NOMO-1 (cell line): ENCODE data around the gene METTL5.
"Not testable (repeated sequence)": the region's sequence is repeated elsewhere in the genome, so short reads cannot be mapped to it uniquely, and the experiment has no call there.

Experiments used
- DNase-seq, 2 experiments: peaks; one replicate each; lab custom pipeline; 2025; ENCODE audit not compliant: unreplicated experiment in 2 of 2; lab: John Stamatoyannopoulos, UW

Gene METTL5

DNA sequence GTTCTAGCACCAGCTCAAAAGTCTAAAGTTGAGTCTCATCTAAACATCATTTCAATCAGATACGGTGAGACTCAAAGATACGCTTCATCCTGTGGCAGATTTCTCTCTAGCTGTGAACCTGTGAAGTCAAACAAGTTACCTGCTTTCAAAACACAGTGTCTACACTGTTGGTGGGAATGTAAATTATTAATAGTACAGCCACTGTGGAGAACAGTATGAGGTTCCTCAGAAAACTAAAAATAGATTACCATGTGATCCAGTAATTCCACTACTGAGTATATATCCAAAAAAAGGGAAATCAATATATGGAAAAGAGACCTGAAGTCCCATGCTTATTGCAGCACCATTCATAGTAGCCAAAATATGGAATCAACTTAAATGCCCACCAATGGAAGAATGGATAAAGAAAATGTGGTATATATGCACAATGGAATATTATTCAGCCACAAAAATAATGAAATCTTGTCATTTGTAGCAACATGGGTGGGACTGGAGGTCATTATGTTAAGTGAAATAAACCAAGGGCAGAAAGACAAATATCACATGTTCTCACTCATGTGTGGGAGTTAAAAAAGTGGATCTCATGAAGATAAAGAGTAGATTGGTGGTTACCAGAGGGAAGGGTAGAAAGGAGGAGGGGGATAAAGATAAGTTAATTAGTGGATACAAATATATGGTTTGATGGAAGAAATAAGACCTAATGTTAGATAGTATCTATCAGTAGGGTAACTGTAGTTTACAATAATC is 14.2 kb upstream of the METTL5 start:
- DNase-seq, result no peak

DNA sequence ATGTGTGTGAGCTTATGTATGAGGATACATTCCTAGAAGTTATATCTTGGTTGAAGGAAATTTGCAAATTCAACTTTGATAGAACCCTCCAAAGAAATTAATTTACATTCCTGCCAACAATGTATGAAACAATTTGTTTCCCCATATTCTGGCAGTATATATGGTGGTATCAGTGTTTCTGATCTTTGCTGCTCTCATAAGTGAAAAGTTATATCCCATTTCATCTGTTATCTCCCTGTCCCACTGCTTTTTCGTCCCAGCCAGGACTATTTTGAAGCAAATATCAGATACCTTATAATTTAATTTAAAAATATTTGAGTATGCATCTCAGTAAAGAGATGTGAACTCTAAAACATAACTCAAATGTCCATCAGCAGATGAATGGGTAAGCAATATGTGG is 9.7 kb upstream of the METTL5 start:
- DNase-seq, result no peak

DNA sequence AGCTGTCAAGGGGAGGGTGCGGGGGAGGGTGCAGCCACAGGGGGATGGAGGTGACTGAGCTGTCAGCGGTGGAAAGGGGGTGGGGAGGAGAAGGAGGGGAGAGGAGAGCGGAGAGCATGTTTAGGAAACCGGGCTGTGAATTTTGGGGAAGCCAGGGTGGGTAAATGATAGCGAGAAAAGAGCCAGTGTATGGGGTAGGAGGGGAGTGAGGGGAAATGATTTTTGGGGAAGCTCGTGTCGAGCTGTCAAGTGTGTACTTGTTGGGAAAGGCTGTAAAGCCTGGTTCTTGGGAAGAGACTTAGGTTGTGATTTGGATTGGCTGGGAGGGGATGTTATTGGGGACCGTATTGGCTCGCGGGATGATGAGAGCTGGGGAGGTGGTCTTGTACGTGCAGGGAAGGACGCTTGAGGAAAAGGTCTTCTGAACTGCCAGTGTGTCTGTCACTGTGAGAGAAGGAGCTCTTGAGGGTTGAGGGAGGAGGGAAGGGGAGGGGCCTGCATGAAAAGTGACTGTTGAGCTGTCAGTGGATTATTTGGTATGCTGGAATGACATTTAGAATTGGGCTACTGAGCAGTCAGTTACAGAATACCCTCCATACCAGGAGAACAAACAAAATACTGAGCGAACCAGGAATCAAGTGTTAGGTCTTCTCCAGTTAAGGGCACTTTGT is 3.6 kb upstream of the METTL5 start:
- peak; percentile 38 to 42 for DNase-seq

DNA sequence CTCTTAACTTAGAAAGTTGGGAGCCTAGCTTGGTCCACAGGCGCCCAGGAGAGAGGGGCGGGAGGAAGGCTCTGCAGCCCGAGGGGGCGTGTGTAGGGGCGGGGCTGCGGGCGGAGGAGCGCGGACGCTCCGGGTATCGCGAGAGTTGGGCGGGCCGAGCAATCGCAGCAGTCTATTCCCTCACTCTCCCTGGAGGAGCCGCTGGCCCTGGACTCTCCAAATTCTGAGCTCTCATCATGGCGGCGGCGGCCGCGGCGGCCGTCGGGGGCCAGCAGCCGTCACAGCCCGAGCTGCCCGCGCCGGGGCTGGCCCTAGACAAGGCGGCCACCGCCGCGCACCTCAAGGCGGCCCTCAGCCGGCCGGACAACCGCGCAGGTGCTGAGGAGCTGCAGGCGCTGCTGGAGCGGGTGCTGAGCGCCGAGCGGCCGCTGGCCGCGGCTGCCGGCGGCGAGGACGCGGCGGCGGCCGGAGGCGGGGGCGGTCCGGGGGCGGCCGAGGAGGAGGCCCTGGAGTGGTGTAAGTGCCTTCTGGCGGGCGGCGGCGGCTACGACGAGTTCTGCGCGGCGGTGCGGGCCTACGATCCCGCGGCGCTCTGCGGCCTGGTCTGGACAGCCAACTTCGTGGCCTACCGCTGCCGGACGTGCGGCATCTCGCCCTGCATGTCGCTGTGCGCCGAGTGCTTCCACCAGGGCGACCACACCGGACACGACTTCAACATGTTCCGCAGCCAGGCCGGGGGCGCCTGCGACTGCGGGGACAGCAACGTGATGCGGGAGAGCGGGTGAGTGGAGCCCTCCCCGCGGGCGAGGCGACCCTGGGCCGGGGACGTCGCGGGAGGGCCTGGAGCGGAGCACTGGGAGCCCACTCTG is 2.8 kb upstream of the METTL5 start, which contains the start of gene UBR3:
UBR3 (plus strand) TSS at position 183 of the 869 bp plus-strand sequence; CDS start at position 237, 54 bp downstream.
- peak; percentile 87 to 92 for DNase-seq

DNA sequence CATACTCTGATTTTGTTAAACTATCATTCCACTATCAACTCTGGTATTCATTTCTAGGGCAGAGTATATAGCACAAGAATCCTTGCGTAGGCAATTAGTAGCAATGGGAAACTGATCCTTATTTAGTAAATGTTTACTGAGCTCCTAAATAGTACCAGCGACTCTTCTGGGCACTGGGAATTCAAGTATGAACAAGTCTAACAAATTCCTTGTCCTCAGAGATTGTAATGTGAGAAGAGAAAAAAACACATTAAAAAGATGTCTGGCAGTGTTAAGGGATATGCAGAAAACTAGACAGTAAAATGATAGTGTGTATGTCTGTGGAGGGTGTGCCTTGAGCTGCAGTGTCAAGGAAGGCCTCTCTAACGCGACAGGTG is 721 bp downstream of the METTL5 start:
- peak in 1 of 2 experiments; percentile 42 for DNase-seq

DNA sequence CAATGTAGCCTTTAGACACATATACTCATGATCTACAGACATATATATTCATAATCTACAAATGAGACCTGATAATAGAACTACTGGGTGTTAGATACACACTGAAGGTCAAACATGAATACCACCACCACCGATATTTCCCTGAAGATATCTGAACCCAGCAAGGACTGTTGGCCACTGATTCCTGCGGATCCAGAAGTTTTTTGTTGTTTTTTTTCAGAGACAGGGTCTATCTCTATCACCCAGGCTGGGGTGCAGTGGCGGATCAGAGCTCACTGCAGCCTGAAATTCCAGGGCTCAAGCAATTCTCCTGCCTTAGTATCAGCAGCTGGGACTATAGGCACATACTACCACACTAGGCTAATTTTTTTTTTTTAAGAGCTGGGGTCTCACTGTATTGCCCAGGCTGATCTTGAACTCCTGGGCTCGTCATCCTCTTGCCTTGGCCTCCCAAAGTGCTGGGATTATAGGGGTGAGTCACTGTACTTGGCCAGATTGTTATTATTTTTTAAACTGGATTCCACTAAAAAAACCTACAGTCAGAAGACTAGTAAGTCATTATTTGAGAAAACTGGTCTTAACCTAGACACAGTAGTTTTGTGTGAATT is 1.8 kb downstream of the METTL5 start:
- DNase-seq, result no peak

DNA sequence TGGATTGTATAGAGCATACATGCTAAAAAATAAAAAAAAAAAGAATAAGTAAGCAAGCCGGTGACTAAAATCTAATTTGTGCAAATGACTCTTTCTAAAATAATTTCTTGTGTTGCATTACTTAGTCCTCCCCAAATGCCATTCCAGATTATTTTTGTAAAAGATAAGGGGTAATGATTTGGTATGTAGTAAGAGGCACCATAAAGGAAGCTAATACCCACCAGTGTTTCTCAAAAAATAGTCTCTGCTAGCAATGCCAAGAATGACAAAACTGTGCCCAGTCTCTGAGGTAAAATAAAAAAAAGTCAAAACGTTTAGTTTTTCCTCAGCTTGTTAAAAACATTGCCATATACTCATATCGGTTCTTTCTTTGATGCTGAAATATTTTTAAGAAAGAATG is 2.7 kb downstream of the METTL5 start:
- no peak for DNase-seq

DNA sequence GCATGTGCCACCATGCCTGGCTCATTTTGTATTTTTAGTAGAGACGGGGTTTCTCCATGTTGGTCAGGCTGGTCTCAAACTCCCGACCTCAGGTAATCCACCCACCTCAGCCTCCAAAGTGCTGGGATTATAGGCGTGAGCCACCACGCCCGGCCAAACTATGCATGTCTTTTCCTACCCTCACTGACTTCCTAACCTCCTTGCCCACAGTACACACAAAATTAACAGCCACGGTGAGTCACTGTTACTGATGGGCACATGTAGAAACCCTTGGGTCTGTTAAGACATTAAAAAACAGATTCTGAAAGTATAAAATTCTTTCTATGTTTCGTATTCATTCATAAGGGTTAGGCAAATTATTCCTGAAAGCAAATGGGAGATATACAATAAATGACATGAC is 4.6 kb downstream of the METTL5 start:
- not testable (repeated sequence) for DNase-seq

DNA sequence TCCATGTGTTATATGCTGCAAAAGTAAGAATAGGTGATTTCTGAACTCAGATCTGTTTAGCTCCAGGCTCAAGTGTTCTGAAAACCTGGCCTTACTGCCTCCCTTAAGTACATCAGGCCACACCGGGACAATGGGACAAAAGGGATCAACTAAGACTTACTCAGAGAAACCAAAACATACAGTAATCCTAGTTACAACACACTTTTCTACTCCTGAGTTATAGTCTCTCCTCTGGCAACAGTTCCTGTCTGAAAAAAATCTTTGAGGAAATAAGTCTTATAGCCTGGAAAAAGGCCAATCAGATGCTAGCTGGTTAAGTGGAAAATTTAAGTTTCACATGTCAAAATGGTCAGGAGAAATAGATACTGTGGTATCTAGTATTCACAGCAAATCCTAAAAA is 5.6 kb downstream of the METTL5 start:
- no peak for DNase-seq

DNA sequence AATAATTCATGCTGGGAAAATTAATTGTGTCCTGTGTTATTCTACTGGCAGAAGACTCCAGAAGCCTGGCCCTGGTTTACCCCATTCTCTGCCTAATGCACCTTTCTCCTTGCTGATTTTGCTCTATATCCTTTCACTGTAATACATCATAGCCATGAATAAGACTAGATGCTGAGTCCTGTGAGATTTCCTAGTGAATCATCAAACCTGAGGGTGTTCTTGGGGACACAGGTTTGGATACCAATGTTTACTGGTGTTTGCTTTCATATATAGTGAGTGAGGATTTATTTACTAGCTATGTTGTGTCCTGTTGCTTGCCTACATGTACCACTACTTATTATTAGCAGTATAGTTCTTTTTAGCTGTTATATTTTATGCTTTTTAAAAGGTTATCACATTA is 6.5 kb downstream of the METTL5 start:
- DNase-seq, result no peak

DNA sequence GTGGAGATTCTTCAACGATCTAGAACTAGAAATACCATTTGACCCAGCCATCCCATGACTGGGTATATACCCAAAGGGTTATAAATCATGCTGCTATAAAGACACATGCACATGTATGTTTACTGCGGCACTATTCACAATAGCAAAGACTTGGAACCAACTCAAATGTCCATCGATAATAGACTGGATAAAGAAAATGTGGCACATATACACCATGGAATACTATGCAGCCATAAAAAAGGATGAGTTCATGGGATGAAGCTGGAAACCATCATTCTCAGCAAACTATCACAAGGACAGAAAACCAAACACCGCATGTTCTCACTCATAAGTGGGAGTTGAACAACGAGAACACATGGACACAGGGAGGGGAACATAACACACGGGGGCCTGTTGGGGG is 7.3 kb downstream of the METTL5 start:
- DNase-seq, result not testable (repeated sequence)

DNA sequence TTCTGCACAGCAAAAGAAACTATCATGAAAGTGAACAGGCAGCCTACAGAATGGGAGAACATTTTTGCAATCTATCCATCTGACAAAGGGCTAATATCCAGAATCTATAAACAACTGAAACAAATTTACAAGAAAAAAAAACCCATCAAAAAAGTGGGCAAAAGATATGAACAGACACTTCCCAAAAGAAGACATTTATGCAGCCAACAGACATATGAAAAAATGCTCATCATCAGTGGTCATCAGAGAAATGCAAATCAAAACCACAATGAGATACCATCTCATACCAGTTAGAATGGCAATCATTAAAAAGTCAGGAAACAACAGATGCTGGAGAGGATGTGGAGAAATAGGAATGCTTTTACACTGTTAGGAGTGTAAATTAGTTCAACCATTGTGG is 7.7 kb downstream of the METTL5 start:
- not testable (repeated sequence) for DNase-seq

DNA sequence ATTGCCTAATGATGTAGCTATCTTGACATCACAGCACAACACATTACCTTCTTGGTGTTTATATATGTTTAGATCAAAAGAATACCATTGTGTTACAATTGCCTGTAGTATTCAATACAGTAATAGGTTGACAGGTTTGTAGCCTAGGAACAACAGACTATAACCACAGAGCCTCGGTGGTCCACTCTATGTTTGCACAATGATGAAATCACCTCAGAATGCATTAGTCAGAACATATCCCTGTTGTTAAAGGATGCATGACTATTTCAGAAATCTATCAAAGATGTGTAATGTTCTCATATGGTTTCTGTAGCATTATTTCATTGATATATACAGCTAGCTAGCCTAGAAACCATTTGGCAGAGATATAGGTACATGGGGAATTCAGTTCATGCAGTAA is 8.9 kb downstream of the METTL5 start:
- DNase-seq, result no peak

DNA sequence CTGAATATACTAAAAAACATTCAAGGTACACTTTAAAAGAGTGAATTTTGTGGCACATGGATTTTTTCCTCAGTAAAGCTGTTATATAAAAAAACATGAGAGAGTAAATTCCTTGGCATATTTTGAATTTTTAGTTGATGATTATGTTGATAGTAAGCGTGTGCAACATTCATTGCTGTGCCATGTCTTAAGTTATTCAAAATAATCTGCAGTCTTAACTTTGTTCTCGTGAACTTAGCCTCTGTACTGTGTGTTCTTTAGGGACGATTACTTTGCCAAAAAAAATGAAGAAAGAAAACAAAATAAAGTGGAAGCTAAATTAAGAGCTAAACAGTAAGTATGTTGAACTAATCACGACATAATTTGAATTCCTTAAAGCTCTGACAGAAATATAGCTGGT is 16.5 kb downstream of the METTL5 start:
- no peak for DNase-seq

DNA sequence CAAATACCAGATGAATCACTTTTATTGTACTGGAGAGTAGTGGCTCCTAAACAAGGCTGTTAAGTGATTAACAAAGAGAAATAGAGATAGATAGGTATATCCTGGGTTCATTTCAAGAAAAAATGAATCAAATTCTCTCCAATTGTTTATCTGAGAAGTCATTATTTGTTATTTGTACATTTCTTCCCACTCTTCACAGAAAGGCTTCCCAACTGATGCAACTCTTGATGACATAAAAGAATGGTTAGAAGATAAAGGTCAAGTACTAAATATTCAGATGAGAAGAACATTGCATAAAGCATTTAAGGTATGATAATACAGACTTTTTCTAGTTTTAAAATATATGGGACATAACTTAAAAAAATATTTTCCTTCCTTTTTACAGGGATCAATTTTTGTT is 18.1 kb downstream of the METTL5 start:
- no peak for DNase-seq

DNA sequence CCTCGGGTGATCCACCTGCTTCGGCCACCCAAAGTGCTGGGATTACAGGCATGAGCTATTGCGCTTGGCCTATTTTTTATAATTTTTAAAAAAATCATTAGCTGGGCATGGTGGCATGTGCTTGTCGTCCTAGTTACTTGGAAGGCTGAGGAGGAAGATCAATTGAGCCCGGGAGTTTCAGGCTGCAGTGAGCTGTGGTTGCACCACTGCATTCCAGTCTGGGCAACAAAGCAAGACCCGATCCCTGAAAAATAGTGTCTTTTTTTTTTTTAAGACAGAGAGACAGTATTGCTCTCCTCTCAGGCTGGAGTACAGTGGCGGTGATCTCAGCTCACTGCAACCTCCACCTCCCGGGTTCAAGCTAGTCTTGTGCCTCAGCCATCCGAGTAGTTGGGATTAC is 21.2 kb downstream of the METTL5 start:
- DNase-seq, result no peak

DNA sequence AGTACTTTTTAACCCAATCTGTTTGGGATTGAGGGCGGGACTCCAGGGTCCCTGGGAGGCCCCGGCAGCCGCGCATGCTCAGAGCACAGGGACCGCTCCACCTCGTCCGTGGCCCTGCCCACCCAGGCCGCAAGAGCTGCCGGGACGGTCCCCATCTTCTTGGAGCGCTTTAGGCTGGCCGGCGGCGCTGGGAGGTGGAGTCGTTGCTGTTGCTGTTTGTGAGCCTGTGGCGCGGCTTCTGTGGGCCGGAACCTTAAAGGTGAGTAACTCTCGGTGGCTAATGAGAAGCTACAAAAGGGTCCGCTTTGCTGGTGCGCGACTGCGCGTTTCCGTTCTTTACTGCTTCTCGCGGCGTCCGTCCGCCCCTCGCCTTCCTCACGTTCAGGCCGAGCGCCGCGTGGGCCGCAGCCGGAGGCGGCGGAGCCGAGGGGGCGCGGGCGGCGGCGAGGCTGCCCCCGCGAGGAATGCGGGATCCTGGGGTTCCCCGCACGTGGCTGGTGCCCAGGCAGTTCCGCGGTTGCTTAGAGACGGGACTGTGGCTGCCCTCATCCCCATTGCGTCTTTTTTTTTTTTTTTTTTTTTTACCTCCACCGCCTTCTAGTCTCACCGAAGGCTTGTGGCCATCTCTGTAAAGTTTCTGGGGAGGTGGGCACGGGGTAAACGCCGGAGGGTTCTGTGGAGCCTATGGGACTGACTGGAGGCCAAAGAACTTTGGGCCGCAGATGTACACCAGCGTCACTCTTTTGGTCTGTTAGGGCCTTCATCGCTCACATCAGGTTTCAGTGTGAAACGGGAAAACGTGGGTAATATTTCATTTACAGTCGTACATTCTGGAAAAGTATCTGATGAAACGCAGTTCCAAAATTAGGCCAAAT is 25.8 kb downstream of the METTL5 start, which contains the start of gene SSB:
SSB (plus strand) TSS at position 154 of the 875 bp plus-strand sequence. CDS start 2,090 bp downstream, outside the sequence.
- peak; percentile 87 to 94 for DNase-seq

DNA sequence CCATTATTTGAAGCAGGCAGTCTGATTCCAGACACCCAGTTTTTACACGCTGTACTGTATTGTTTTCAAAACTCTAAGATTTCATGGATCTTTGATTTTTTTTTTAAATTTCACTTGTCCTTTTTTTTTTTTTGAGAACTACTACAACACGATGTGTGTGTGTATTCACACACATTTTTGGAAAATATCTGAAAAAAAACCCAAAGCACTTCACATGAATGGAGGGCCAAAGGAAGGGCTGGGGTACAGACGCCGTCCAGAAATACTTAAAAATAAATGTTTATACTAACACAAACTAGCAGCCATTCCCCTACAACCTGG is 26.3 kb downstream of the METTL5 start:
- no peak for DNase-seq

DNA sequence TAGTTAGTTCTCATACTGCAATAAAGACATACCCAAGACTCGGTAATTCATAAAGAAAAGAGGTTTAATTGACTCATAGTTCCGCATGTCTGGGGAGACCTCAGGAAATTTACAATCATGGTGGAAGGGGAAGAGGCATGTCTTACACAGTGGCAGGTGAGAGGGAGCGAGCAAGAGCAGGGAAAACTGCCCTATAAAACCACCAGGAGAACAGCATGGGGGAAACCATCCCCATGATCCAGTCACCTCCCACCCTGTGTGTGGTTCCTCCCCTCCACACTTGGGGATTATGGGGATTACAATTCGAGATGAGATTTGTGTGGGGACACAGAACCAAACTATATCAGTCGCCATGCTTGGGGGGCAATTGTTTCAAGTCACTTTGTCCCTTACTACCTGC is 27.1 kb downstream of the METTL5 start:
- DNase-seq, result no peak

DNA sequence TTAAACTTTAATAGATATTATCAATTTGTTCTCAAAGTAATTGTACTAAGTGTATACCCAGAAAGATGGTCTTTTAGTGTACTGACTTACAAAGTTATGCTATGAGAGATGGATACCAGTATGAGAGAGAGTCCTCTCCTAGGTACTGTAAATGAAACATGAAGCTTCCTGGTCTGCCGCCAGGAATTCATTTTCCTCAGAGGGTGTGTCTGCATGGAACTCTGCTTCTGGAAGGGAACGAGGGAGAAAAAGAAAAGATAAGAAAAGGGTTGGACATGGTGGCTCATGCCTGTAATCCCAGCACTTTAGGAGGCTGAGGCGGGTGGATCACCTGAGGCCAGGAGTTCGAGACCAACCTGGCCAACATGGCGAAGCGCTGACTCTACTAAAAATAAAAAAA is 28.3 kb downstream of the METTL5 start:
- no peak for DNase-seq
